ENCODE results near the gene KRTAP2-2.

DNA sequence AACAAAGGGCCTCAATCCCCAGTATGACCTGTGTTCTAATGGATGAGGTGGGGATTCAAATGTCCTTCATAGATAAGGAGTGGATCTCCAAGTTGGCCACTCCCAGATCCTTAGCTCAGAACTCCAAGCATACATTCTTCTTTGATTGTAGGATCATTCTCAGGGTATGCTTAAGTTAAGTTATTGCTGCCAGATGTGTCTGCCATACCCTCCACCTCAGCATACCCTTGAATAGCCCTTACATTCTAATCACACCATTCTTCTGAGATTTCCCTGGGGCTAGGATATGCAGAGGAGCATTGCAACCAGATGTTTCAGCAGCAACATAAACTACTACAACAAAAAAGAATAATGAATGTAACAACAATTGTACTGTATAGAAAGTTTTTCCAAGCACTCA lies 12.3 kb upstream of the KRTAP2-2 start:
- TF ChIP-seq KDM1A (IDR thresholded peaks at IDR 0.05; ENCODE audit: borderline replicate concordance, low read length) = no peak
- TF ChIP-seq, protein P1, sequence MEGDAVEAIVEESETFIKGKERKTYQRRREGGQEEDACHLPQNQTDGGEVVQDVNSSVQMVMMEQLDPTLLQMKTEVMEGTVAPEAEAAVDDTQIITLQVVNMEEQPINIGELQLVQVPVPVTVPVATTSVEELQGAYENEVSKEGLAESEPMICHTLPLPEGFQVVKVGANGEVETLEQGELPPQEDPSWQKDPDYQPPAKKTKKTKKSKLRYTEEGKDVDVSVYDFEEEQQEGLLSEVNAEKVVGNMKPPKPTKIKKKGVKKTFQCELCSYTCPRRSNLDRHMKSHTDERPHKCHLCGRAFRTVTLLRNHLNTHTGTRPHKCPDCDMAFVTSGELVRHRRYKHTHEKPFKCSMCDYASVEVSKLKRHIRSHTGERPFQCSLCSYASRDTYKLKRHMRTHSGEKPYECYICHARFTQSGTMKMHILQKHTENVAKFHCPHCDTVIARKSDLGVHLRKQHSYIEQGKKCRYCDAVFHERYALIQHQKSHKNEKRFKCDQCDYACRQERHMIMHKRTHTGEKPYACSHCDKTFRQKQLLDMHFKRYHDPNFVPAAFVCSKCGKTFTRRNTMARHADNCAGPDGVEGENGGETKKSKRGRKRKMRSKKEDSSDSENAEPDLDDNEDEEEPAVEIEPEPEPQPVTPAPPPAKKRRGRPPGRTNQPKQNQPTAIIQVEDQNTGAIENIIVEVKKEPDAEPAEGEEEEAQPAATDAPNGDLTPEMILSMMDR (IDR thresholded peaks at IDR 0.05; ENCODE audit: control extremely low read depth in 1 of 3, insufficient read depth in 1 of 3, low read depth in 1 of 3, low read length in 3 of 3) = no peak
- no peak for TF ChIP-seq GABPA (IDR thresholded peaks at IDR 0.05; ENCODE audit: borderline replicate concordance, insufficient read depth, low read length)
- no peak for TF ChIP-seq RFX5 (IDR thresholded peaks at IDR 0.05; ENCODE audit: borderline replicate concordance, low read depth, low read length)
- no peak for TF ChIP-seq JUND (IDR thresholded peaks at IDR 0.05; ENCODE audit: low read length)
- TF ChIP-seq POLR2A (IDR thresholded peaks at IDR 0.05; ENCODE audit: control extremely low read depth in 1 of 2, low read depth in 2 of 2, low read length in 2 of 2) = no peak

All from H1 (cell line).